Aortic smooth muscle cell (primary cell): Measurements from ENCODE around the gene GCKR. TPM values are rescaled to one million over a fixed set of nuclear protein-coding genes. Genes with fewer than 3 reads are reported as not detected.

ENCODE experiments used
- total RNA-seq: library from RNA; depleted of rRNA; stranded (reverse); fragments of >200 nt; gene quantifications from 2 replicates; pipeline ENCODE4 v1.2.3, GENCODE V29; 2014

GCKR gene
- total RNA-seq = 22.0 and 22.6 TPM in 2 replicates

GRCh38 chr2:27496357-27497287 lies at the start of gene GCKR:
TSS of gene GCKR (plus strand) at chr2:27496839. CDS start at chr2:27496905, 66 bp downstream.

GRCh38 chr2:27489498-27490397 lies 6.9 kb upstream of the GCKR start, which contains the start of gene IFT172:
TSS of gene IFT172 (minus strand) at chr2:27489743. CDS start at chr2:27489653, 90 bp downstream.

GRCh38 chr2:27494944-27495554 lies 1.6 kb upstream of the GCKR start, which contains the start of gene FNDC4:
TSS of gene FNDC4 (minus strand) at chr2:27495200. CDS start at chr2:27494679, 521 bp downstream.

Other genes with a start within 250 kb of the GCKR start
- gene SLC30A3, start 233.8 kb upstream of the GCKR start, total RNA-seq = 0.19 TPM in 1 of 2 replicates, not detected in the other
- not detected in 2 replicates for gene DNAJC5G, start 221.4 kb upstream of the GCKR start, total RNA-seq
- 0.13 and 0.19 TPM in 2 replicates for gene TRIM54, start 214.4 kb upstream of the GCKR start, total RNA-seq
- gene UCN, start 188.4 kb upstream of the GCKR start, total RNA-seq = 0.40 and 0.50 TPM in 2 replicates
- 72.7 and 75.7 TPM in 2 replicates for gene MPV17, start 173.7 kb upstream of the GCKR start, total RNA-seq
- gene GTF3C2, start 140.1 kb upstream of the GCKR start, total RNA-seq = 21.0 and 22.5 TPM in 2 replicates
- gene EIF2B4, start 126.5 kb upstream of the GCKR start, total RNA-seq = 29.8 and 33.2 TPM in 2 replicates
- gene SNX17, start 126.2 kb upstream of the GCKR start, total RNA-seq = 136 and 145 TPM in 2 replicates
- 6.4 and 7.5 TPM in 2 replicates for gene ZNF513, start 116.1 kb upstream of the GCKR start, total RNA-seq
- 76.8 and 107 TPM in 2 replicates for gene PPM1G, start 87.2 kb upstream of the GCKR start, total RNA-seq
- 98.6 and 107 TPM in 2 replicates for gene NRBP1, start 68.2 kb upstream of the GCKR start, total RNA-seq
- 0.13 and 0.37 TPM in 2 replicates for gene KRTCAP3, start 54.5 kb upstream of the GCKR start, total RNA-seq
- gene IFT172, start 7.1 kb upstream of the GCKR start, total RNA-seq = 34.1 and 42.7 TPM in 2 replicates
- 87.1 and 98.2 TPM in 2 replicates for gene FNDC4, start 1.6 kb upstream of the GCKR start, total RNA-seq
- gene ZNF512, start 86.2 kb downstream of the GCKR start, total RNA-seq = 16.6 and 24.7 TPM in 2 replicates
- 1.8 and 3.2 TPM in 2 replicates for gene CCDC121, start 132.2 kb downstream of the GCKR start, total RNA-seq
- gene GPN1, start 132.2 kb downstream of the GCKR start, total RNA-seq = 27.9 and 31.9 TPM in 2 replicates
- 15.1 and 17.8 TPM in 2 replicates for gene SUPT7L, start 166.8 kb downstream of the GCKR start, total RNA-seq
- 32.5 and 35.3 TPM in 2 replicates for gene SLC4A1AP, start 167.1 kb downstream of the GCKR start, total RNA-seq